KG1 (cell line): ENCODE data around the gene REXO1.
"Not testable (repeated sequence)": the region's sequence is repeated elsewhere in the genome, so short reads cannot be mapped to it uniquely, and the experiment has no call there.

Source experiments
- DNase-seq: peaks from one replicate; lab custom pipeline; 2025; lab: John Stamatoyannopoulos, UW

REXO1 gene

DNA sequence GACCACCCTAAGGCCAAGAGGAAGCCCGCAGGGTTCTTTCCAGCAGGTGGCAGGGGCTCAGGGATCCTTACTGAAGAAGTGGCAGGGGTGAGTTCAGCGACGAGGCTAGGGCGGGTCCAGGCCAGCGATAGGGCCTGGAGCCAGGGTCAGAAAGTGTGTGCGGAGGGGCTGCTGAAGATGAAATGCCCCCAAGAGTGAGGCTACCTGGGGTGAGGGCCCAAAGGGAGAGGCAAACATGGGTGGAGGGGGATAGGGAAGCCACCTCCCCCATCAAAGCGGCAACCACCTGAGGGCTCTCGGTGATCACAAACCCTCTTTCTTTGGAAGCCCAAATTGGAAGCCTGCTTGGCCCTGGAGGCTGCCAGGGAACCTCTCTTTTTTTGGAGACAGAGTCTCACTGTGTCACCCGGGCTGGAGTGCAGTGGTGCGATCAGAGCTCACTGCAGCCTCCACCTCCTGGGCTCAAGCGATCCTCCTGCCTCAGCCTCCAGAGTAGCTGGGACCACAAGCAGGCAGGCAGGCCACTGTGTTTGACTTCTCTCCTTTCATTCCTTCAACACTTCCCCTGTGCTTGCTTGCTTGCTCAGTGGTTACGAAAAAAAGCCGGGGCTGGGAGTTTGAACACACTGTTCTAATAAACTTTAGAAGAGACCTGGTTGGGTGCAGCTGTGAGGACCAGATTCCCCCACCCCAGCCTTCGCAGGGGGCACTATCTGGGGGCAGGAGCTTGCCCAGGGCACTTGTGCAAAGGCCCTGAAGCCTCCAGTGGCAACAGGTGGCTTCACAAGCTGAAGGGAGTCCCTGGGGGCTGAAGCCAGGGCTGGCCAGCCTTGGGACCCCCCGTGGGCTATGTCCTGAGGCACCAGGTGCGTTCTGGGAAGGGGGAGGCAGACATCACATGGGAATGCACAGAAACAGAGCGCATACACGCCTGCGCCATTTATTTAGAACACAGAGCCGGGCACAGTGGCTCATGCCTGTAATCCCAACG, 34.8 kb downstream of the REXO1 start:
- DNase-seq, result no peak

DNA sequence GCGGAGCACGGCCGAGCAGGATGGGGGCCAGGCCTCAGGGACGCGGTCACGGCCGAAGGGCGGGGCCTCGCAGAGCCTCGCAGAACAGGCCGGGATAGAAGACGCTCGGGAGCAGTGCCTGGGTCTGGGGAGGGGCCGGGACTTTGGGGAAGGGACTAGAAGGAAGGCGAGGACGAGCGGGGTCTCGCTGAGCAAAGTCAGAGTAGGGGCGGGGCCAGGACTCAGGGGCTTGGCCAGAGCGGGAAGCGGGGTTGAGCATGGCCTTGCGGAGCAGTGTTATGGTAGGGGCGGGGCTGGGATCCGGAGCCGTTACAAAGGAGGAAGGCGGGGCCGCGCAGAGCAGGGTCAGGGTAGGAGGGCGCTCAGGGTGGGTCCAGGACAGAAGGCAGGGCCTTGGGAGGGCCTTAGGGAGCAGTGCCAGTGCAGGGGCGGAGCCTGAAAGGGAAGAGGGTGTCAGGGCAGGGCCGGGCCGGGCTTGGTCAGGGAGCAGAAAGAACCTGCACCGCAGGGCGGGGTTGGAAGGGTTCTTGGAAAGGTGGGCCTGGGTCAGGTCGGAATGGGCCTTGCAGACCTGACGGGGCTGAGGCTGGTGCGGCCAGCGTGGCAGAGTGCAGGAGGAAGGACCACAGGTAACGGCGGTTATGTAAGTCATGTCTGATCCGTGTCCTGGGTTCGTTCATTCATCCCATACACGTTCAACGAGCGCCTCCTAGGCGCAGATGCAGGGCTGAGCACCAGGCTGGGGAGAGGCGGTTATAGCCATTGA, 35.7 kb downstream of the REXO1 start:
- DNase-seq, result peak; percentile 86

DNA sequence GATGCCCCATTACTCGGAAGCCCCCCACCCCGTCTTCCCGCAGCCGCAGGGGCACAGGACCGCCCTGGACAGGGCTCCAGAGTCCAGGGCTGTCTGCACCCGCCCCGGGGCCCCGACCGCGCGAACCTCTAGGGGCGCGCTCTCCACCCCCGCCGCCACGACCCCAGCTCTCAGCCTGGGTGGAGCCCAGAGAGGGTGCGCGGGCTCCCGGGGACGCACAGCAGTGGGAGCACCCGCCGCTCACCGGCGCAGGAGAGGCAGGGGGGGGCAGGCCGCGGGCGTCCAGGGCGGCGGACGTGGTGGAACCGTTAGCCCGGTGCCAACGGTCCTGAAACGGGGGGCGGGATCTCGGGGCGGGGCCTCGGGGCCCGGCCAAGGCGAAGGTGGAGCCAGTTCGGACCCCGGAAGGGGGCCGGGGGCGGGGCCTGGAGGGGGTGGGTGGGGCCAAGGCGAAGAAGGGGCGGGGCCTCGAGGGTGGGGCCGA, 36.3 kb downstream of the REXO1 start, which contains the start of gene ATP8B3:
ATP8B3 (minus strand) TSS at position 335 of the 484 bp plus-strand sequence. CDS start 540 bp downstream, outside the sequence.
- no peak for DNase-seq

DNA sequence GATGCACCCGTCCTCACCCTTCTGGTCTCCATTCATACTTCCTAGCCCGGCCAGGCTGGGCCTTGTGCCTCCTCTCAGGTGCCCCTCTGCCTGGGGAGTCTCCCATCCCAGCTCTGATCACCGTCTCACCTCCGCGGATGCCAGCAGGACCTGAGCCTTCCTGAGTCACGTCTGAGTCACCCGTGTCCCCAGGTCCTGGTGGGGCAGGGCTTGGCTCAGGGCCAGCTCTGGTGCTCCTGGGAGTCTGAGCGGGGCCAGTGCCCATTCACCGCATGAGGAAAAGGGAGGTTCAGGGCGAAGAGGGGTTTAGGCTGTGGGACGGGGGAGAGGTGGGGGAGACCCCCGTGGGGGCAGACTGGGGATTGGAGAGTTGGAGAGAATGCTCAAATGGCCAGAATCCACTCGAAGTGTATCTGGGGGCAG, 36.8 kb downstream of the REXO1 start:
- DNase-seq, result no peak

DNA sequence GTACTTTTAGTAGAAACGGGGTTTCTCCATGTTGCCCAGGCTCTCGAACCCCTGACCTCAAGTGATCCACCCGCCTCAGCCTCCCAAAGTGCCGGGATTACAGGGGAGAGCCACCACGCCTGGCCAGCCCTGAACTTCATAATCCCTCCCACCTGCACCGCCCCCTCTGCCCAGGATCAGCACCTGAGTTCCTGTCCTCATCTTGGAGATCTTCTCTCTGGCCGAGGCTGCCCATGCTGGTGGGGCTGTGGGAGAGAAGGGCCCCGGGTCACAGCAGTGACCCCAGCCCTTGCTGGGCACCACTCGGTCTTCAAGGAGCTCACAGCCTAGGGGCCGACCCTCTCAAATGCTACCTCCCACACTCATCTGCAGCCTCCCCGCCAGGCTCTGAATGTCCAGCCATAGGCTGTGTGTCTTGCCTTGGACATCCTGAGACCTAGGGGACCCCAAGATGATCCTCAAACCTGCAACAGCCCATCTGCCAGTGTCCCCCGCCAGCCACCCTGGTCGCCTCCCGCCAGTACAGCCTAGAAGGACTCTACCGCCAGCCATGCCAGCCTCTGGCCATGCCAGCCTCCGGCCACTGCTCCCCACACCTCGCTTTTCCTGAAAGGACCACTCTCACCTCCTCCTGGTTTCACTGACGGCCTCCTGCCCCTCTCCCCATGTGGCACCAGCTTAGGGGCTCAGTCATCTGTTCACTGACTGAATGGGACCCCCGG, 37.7 kb downstream of the REXO1 start:
- DNase-seq, result no peak

DNA sequence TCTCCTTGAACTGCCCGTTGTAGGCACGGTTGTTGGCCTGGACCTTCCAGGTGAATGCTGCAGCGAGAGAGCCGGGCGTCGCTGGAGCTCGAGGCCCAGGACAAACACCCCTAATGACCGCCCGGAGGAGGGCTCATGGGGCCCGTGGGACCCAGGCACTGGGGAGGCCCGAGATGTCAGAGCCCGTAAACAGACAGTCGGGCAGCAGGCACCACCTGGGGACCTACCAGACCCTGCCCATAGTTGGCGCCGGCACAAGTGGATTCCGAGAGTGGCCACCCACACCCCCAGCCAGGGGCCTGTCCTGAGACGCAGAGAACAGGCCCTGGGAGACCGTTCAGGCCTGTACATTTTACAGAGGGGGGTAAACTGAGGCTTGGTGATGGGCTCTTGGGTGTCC, 38.6 kb downstream of the REXO1 start:
- no peak for DNase-seq

DNA sequence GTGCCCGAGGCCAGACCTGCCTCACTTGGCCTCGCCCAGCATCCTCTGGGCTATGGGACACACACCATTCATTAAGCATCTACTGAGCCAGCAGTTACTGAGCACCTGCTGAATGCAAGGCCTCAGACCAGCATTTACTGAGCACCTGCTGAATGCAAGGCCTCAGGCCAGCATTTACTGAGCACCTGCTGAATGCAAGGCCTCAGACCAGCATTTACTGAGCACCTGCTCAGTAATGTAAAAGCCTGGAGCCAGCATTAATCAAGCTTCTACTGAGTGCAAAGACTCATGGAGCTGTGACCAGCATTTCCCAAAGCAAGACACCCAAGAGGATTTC, 39.9 kb downstream of the REXO1 start:
- DNase-seq, result no peak

DNA sequence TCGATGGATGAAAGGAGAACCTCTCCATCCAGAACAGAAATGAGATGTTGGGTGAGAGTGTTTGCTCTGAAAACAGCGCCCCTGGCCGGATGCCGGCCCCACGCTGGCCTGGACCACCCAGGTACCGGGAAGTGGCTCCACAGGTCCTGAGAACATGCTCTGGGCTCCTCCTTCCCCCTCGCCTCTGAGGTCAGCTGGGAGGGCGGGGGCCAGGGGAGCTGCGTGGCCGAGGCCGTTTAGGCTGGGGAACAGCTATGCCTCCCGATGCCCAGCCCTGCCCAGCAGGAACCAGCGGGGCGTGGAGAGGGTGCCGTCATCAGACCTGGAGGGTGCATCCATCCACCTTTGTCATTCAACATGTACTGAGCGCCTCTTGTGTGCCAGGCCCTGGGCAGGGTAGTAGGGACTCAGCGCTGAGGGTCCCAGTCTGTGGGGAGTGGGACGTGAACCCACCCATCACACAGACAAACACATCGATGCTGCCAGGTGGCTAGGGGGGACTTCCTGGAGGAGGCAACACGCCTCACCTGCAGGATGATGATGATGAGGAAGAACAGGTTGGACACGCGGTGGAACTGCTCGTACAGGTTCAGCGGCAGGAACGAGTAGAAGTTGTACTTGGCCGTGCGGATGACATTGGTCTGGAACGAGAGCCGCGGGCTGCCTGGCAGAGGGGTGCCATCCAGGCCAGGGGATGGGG, 40.4 kb downstream of the REXO1 start:
- no peak for DNase-seq

DNA sequence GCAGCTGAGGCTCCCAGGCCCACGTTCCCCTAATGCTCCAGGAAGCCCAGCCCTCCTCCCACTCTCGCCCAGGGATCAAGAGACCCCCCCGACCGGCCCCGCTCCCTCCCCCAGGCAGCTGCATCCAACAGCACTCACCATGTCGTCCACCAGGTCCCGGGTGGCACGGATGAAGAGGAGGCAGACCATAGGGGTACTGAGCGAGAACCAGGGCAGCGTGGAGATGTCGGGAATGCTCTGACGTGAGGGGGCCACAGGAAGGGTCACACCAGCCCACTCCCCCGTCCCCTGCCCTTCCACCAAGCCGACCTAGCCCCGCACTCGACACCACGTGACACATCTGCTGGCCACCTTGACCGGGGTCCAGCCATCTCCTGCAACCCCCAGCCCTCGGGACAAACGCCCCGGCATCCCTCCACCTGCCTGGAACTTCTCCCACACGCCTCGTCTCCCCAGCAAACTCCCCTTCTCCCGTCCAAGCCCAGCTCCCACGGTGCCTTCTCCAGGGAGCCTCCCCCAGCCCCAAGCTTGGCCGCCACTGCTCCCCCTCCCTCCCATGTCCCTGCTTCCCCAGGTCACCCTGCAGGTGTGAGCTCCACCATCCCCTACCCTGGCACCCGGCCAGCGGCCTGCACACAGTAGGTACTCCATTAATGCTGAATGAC, 41.1 kb downstream of the REXO1 start:
- DNase-seq, result no peak

DNA sequence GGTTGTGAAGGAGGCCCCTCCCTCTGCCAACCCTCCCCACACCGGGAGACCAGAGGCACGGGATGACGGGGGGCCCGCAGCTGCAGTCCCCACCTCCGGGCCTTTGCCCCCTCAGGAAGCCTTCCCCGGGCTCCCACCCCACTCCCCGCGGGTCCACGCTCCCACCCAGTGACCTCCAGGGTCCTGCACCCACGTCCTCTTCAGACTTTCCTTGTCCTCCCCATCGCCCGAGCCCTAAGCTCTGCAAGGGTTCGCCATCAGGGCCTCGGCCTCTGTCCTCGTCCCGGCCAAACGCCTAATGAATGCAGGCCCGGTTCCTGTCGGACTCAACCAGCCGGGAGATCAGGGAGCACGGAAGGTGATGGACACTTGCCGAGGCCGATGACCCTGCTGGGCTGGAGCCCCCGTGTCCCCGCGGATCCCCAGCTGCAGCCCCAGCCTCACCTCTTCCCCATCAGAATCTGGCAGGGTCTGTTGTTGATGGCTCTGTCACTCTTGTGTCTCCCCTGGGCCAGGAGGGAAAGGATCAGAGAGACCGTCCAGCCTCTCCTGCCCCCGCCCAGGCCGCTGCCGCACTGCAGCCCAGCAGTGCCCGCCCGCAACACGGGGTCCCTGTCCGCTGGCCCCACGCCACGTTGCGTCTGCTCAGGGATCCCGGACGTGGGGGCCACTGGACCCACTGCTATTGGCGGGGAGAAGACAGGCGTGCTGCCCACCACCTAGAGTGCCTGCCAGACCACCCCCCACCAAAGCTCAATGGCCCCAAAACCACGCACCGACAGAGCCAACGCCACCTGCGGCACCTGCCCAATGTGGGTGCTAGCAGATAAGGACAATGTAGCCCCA, 41.9 kb downstream of the REXO1 start:
- DNase-seq, result no peak

DNA sequence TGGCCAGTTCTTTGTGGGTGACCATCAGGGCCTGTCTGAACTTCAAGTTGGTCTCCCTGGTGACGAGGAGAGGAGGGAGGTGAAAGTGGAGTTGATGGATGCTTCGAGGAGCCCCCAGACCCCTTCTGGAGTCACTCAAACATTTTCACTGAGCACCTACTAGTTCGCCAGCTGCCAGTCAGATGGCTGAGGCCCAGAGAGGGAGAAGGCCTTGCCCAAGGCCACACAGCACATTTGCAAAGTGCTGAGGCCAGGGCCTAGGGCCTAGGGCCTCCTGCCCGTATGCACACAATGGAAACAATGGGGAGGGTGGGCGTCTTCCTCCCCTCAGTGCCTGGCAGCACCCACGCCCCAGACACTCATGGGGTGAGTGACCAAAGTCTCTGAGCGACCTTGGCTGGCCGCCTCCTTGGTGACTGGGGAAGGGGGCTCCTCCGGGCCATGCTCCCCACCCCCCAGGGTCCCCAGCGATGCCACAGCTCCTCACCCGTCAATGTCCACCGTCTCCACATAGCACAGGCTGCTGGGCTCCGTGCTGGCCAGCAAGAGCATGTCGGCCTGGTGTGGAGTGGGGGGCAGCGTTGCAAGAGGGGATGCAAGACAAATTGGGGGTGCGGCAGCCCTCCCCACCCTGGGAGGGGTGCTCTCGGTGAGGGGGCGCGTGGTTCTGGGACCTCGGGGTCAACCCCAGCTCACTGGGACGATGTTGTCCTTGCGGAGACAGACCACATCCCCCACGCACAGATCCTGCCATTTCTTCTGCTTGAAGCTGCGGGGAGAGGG, 42.7 kb downstream of the REXO1 start:
- DNase-seq, result no peak

DNA sequence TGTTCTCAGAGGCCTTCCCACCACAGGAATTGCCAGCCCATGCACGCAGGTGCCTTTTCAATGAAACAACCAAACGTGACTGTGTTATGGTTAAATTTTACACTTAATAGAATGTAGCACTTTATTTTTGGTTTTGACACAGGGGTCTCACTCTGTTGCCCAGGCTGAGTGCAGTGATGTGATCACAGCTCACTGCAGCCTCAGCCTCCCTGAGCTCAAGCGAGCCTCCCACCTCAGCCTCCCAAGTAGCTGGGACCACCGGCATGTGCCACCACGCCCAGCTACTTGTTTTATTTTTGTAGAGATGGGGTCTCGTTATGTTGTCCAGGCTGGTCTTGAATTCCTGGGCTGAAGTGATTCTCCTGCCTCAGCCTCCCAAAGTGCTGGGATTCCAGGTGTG, 43.4 kb downstream of the REXO1 start:
- no peak for DNase-seq

DNA sequence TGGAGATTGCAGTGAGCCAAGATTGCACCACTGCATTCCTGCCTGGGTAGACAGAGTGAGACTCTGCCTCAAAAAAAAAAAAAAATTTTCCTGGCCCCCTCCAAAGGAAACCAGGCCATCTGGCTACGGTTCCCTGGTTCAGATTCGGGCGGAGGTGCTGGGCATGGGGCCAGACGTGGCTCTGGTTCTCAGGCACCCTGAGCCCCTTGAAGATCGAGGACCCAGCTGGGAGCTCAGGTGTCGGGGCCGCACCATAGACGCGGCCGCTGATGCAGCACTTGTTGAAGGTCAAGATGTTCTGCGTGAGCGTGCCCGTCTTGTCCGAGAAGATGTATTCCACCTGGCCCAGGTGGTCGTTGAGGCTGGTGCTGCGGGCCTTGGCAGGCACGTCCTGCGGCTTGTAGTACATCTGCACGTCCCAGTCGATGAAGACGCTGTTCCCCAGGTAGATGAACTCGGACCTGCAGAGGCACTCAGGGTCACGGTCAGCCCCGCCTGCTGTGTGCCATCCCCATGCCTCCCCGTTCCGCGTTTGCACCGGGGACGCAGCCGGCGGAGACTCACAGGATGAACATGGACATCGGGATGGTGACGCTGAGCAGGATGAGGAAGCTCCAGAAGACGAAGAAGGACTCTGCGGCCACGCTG, 48.5 kb downstream of the REXO1 start:
- DNase-seq, result no peak

DNA sequence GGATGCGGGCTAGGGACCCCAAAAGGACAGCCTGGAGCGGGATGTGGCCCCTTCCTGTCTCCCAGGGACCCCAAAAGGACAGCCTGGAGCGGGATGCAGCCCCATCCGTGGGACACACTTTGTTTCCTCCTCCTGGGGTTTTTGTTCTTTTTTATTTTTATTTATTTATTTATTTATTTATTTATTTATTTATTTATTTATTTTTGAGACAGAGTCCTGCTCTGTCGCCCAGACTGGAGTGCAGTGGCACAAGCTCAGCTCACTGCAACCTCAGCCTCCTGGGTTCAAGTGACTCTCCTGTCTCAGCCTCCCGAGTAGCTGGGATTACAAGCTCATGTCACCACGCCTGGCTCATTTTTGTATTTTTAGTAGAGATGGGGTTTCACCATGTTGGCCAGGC, 51.0 kb downstream of the REXO1 start:
- DNase-seq, result not testable (repeated sequence)

DNA sequence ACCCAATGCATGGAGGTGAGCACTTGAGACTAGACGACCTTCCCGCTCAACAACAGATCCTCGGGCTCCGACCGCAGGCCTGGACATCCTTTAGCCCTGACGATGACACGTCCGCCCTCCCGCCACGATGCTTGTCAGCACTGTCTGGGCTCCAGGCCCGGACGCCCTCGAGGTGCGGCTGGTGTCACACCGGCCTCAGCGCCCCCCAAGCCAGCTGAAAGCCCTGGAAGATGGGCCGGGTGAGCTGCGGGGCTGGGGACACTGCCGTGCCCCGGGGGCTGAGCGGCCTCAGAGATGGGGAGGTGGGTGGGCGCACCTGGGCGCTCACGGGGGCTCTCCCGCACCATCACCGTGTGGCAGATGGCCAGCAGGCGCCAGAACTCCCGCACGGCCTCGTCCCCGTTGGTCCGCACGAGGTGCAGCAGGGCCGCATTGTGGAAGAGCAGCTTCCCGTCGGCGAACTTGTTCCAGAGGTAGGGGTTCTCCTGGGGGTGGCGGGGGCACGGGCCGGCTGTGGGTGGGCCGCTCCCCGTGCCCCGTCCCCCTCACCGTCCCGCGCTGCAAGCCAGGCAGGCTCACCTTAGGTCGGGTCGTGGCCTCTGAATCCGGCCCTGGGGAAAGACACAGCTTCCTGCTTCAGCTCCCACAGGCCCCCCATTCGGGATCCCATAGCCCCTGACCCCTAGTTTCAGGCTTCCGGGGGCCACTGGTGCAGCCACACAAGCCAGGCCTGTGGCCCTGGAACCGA, 51.7 kb downstream of the REXO1 start:
- no peak for DNase-seq

DNA sequence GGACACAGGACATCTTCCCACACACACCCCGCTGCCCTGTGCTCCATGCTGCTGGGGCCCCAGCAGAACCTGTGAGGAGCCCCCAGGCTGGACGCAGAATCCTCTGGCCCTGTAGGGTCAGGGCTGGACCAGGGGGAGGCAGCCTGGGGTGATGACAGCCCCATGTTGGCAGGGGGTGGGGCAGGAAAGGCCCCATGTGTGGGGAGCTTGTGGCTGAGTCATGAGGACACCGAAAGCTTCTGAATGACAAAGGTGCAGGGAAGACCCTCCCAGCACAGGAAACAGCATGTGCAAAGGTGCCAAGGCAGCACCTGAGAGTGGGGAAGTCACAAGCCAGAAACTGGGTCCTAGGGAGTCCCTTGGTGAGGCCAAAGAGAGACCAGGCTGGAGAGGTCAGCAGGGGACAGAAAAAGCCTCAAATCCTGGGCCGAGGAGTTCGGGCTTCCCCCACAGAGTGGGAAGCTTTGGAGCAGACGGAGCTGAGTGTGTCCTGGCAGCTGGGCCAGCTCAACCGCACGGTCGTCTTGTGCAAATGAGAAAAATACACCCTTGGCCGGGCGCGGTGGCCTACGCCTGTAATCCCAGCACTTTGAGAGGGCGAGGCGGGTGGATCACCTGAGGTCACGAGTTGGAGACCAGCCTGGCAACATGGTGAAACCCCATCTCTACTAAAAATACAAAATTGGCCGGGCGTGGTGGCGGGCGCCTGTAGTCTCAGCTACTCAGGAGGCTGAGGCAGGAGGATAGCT, 53.7 kb downstream of the REXO1 start:
- DNase-seq, result no peak

DNA sequence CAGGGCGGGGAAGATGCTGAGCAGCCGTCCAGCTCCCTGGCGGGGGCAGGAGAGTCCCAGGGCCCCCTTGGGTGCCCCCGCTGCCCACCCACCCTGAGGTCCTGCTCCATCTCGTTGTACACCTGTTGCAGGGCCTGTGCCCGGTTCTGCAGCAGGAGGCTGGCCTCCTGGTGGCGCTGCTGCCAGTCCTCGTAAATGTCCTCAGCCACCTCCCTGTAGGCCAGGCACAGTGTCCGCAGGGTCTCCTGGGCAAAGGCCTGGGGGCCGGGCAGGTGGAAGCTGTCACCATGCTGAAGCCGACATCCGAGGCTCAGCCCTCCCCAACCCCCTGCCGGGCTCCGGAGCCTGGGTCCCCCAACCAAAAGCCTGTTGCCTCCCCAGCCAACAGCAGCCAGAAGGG, 56.4 kb downstream of the REXO1 start:
- DNase-seq, result no peak
